Fibroblast of lung (primary cell): ENCODE results near the gene SH3D19. TPM values are rescaled to one million over a fixed set of nuclear protein-coding genes. Genes with fewer than 3 reads are reported as not detected.

Experiments used
- DNase-seq, 2 donors: peaks; one replicate each; pipeline versions ENCODE4 v3.0.0 to v3.0.0-alpha.2; 2010; ENCODE audit warnings: low read depth in 2 of 2
- H2AFZ ChIP-seq: 2 replicates; pipeline ENCODE4 v1.5.1; 2012; ENCODE audit warnings: low read length, control low read depth, inconsistent platforms
- H3K27ac ChIP-seq: 2 replicates; pipeline ENCODE4 v1.5.1; 2011; ENCODE audit warnings: low read length, control low read depth; ENCODE audit not compliant: insufficient read depth
- H3K27me3 ChIP-seq: 2 replicates; pipeline ENCODE4 v1.5.1; 2011; ENCODE audit warnings: mild to moderate bottlenecking, low read length; ENCODE audit not compliant: control insufficient read depth, insufficient read depth
- H3K36me3 ChIP-seq: 2 replicates; pipeline ENCODE4 v1.5.1; 2011; ENCODE audit warnings: low read length; ENCODE audit not compliant: control insufficient read depth, insufficient read depth
- H3K4me1 ChIP-seq: 2 replicates; pipeline ENCODE4 v1.5.1; 2011; ENCODE audit warnings: low read length; ENCODE audit not compliant: control insufficient read depth, insufficient read depth; ENCODE audit errors: extremely low read depth
- H3K4me2 ChIP-seq: 2 replicates; pipeline ENCODE4 v1.5.1; 2011; ENCODE audit warnings: low read length, control low read depth; ENCODE audit not compliant: insufficient read depth; ENCODE audit errors: extremely low read depth
- H3K4me3 ChIP-seq, 4 experiments: fragments of 200-600 bp in 1 of 4; sonication (generic) in 1 of 4; replicated peaks in 1 of 4; 2 replicates each; pipeline ENCODE4 v1.5.1; 2011 to 2016; ENCODE audit warnings: low read length in 4 of 4, low read depth in 3 of 4, mild to moderate bottlenecking in 3 of 4, control low read depth in 2 of 4, inconsistent platforms in 1 of 4, mixed read lengths in 1 of 4; ENCODE audit not compliant: insufficient read depth in 1 of 4; ENCODE audit errors: control extremely low read depth in 1 of 4
- H3K79me2 ChIP-seq: 2 replicates; pipeline ENCODE4 v1.5.1; 2012; ENCODE audit warnings: mild to moderate bottlenecking, low read length, inconsistent platforms; ENCODE audit not compliant: control insufficient read depth, insufficient read depth
- H3K9ac ChIP-seq: 2 replicates; pipeline ENCODE4 v1.5.1; 2011; ENCODE audit warnings: mild to moderate bottlenecking, low read length, control low read depth; ENCODE audit not compliant: insufficient read depth
- H3K9me3 ChIP-seq: 2 replicates; pipeline ENCODE4 v1.5.1; 2012; ENCODE audit warnings: low read depth, low read length; ENCODE audit not compliant: control insufficient read depth, insufficient read depth
- H4K20me1 ChIP-seq: 2 replicates; pipeline ENCODE4 v1.5.1; 2011; ENCODE audit warnings: low read length; ENCODE audit not compliant: control insufficient read depth, insufficient read depth; ENCODE audit errors: extremely low read depth
- EZH2 ChIP-seq: IDR thresholded peaks from 2 replicates; pipeline ENCODE4 v1.5.1; 2012; ENCODE audit warnings: low read length, control low read depth, mild to moderate bottlenecking; ENCODE audit errors: missing control alignments
- polyA plus RNA-seq, 2 donors: library from polyadenylated mRNA; depleted of rRNA in 1 of 2; stranded (reverse) in 1 of 2; unstranded in 1 of 2; fragments of >200 nt; gene quantifications; 2 replicates each; pipeline ENCODE4 v1.2.1, GENCODE V29; 2011 to 2012; ENCODE audit warnings: missing spikeins in 1 of 2
- total RNA-seq: library from RNA; depleted of rRNA; stranded (reverse); fragments of >200 nt; gene quantifications from 2 replicates; pipeline ENCODE4 v1.2.1, GENCODE V29; 2014
- TF ChIP-seq, protein P1 (sequence below), 2 donors: IDR thresholded peaks in 1 of 2; conservative IDR thresholded peaks in 1 of 2; 1 replicate in 1 of 2; 2 replicates in 1 of 2; pipeline ENCODE4 v1.5.1; 2011 to 2012; ENCODE audit warnings: low read length in 2 of 2, control low read depth in 1 of 2, inconsistent platforms in 1 of 2, low read depth in 1 of 2, mild to moderate bottlenecking in 1 of 2

Gene SH3D19
- total and polyA plus RNA-seq, 2 donors (not counting 1 experiment from before 2014, with no cell fraction given): 31.4 to 41.3 TPM

DNA sequence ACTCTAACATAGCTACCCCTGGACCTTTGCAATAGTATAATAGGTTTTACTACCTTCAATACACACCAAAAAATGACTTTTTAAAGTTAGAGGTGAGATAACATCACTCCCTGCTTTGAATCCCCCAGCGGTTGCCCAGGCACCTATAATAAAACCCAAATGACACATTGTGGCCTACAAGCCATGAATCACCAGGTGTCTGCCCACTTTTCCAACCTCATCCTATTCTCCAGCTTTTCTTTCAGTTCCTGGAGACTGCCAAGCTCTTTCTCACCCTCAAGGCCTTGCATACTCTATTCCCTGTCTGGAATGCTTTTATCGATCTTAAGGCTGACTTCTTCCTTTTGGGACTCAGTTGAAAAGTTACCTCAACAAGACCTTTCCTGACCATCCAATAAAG lies 64.9 kb downstream of the SH3D19 start:
- H3K27me3 ChIP-seq: no peaks in the 10 kb centered on the region
- no peaks in the 10 kb centered on the region for H3K4me1 ChIP-seq
- no peaks in the 10 kb centered on the region for H4K20me1 ChIP-seq
- H3K27ac ChIP-seq: no peak overlapping the region
- no peaks in the 10 kb centered on the region for H3K36me3 ChIP-seq
- H3K79me2 ChIP-seq: no peaks in the 10 kb centered on the region
- no peak overlapping the region for H2AFZ ChIP-seq
- TF ChIP-seq, protein P1, sequence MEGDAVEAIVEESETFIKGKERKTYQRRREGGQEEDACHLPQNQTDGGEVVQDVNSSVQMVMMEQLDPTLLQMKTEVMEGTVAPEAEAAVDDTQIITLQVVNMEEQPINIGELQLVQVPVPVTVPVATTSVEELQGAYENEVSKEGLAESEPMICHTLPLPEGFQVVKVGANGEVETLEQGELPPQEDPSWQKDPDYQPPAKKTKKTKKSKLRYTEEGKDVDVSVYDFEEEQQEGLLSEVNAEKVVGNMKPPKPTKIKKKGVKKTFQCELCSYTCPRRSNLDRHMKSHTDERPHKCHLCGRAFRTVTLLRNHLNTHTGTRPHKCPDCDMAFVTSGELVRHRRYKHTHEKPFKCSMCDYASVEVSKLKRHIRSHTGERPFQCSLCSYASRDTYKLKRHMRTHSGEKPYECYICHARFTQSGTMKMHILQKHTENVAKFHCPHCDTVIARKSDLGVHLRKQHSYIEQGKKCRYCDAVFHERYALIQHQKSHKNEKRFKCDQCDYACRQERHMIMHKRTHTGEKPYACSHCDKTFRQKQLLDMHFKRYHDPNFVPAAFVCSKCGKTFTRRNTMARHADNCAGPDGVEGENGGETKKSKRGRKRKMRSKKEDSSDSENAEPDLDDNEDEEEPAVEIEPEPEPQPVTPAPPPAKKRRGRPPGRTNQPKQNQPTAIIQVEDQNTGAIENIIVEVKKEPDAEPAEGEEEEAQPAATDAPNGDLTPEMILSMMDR (conservative IDR thresholded peaks at IDR 0.05 in 1 of 2, IDR thresholded peaks at IDR 0.05 in 1 of 2; ENCODE audit: low read depth in 1 of 2, low read length in 2 of 2): no peak
- no peak for TF ChIP-seq EZH2
- H3K4me3 ChIP-seq: no peak overlapping the region
- H3K9me3 ChIP-seq: no peaks in the 10 kb centered on the region
- H3K4me2 ChIP-seq: no peak overlapping the region
- no peak overlapping the region for H3K9ac ChIP-seq
- DNase-seq: peak in 1 of 2 donors; percentile 69

DNA sequence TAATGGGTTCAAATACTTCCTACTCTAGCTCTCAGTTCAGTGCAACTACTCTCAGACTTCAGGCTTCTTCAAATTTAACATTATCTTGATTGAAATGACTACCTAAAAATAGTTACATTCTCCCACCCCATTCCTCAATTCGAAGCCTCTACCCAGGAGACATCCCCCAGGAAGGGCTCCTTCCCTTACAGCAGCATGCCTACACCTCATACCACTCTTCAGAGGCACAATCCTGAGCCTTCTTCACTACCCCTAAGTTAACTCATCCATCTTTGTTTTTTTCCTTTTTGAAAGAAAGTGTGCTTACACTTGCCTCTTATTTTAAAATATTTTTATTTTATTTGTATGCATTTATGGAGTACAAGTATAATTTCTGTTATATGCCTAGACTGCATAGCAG lies 65.7 kb downstream of the SH3D19 start:
- Histone ChIP-seq H3K27me3 (no peaks in the 10 kb centered on the region), H2AFZ (no peak overlapping the region), H3K9me3 (no peaks in the 10 kb centered on the region), H3K9ac (no peak overlapping the region), H3K79me2 (no peaks in the 10 kb centered on the region), H3K27ac (no peak overlapping the region), H3K36me3 (no peaks in the 10 kb centered on the region), H4K20me1 (no peaks in the 10 kb centered on the region), H3K4me2 (no peak overlapping the region), H3K4me3 (no peak overlapping the region), H3K4me1 (no peaks in the 10 kb centered on the region)
- DNase-seq: no peak
- TF ChIP-seq, protein P1 (conservative IDR thresholded peaks at IDR 0.05 in 1 of 2, IDR thresholded peaks at IDR 0.05 in 1 of 2; ENCODE audit: low read depth in 1 of 2, low read length in 2 of 2): no peak
- TF ChIP-seq EZH2: no peak

DNA sequence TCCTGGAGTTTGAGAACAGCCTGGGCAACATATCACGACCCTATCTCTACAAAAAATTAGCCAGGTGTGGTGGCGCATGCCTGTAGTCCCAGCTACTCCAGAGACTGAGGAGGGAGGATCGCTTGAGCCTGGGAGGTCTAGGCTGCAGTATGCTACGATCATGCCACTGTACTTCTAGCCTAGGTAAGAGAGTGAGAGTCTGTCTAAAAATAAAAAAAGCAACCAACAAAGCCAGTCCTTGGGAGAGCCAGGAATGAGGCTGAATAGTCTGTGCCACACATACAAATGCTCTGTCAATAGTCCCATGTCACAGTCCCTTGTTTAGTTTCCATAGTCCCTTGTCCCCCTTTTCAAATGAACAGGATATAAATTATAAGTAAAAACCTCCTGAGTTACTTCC lies 67.7 kb downstream of the SH3D19 start:
- Histone ChIP-seq H3K9me3 (no peaks in the 10 kb centered on the region), H3K79me2 (no peaks in the 10 kb centered on the region), H3K27ac (no peak overlapping the region), H3K4me2 (no peak overlapping the region), H3K36me3 (no peaks in the 10 kb centered on the region), H2AFZ (no peak overlapping the region), H3K9ac (no peak overlapping the region), H3K4me1 (no peaks in the 10 kb centered on the region), H3K4me3 (no peak overlapping the region), H4K20me1 (no peaks in the 10 kb centered on the region), H3K27me3 (no peaks in the 10 kb centered on the region)
- TF ChIP-seq EZH2: no peak
- TF ChIP-seq, protein P1 (conservative IDR thresholded peaks at IDR 0.05 in 1 of 2, IDR thresholded peaks at IDR 0.05 in 1 of 2; ENCODE audit: low read depth in 1 of 2, low read length in 2 of 2): no peak
- no peak for DNase-seq
